ENCODE data around the gene USP43.

USP43 gene

GRCh38 chr17:9755083-9755482, 109.8 kb downstream of the USP43 start:
- H3K36me3 ChIP-seq (ENCODE audit: insufficient read depth, low read length): no peaks in the 10 kb centered on the region
- no peak for TF ChIP-seq CTCF (IDR thresholded peaks at IDR 0.05; ENCODE audit: borderline replicate concordance, extremely low read depth, low read length, poor library complexity, severe bottlenecking)
- no peak overlapping the region for H3K4me3 ChIP-seq (ENCODE audit: low read depth in 1 of 2, low read length in 2 of 2)
- no peaks in the 10 kb centered on the region for H3K79me2 ChIP-seq (ENCODE audit: insufficient read depth, low read length)
- H4K20me1 ChIP-seq (ENCODE audit: insufficient read depth, low read length): no peaks in the 10 kb centered on the region; the same call in 1 of the 2 replicates
- H3K27me3 ChIP-seq (ENCODE audit: insufficient read depth, low read length, poor library complexity): peaks cover 10% of the 10 kb centered on the region
- no peaks in the 10 kb centered on the region for H3K4me1 ChIP-seq (ENCODE audit: insufficient read depth, low read length)
- no peak overlapping the region for H2AFZ ChIP-seq (ENCODE audit: low read depth, low read length)
- no peak overlapping the region for H3K4me2 ChIP-seq (ENCODE audit: insufficient read depth, low read length)
- ATAC-seq (ENCODE audit: insufficient read depth, low read depth) (no peak), DNase-seq (no peak)
- H3K9me3 ChIP-seq (ENCODE audit: insufficient read depth, low read length, severe bottlenecking): no peaks in the 10 kb centered on the region
- no peak overlapping the region for H3K9ac ChIP-seq (ENCODE audit: low read depth, low read length)
- no peak overlapping the region for H3K27ac ChIP-seq (ENCODE audit: low read length)

DNA sequence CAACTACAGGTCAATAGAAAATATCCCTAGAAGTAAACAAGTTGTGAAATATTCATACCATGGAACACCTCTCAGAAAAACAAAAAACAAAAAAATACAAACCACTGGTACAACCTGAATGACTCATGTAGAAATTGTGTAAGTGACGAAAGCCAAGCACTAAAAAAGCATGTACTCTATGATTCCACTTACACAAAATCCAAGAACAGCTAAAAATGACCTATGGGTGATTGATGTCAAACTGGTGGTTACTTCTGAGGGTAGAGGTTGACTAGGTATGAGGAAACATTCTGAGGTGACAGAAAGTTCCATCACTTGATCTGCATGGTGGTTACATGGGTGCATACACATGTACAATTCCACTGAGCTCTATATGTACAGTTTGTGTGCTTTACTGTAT, 114.9 kb downstream of the USP43 start:
- TF ChIP-seq EZH2 (IDR thresholded peaks at IDR 0.05; ENCODE audit: borderline replicate concordance, low read depth, low read length, severe bottlenecking) (no peak), CTCF (IDR thresholded peaks at IDR 0.05; ENCODE audit: borderline replicate concordance, extremely low read depth, low read length, poor library complexity, severe bottlenecking) (no peak)
- Histone ChIP-seq H3K4me2 (ENCODE audit: insufficient read depth, low read length) (no peak overlapping the region), H3K36me3 (ENCODE audit: insufficient read depth, low read length) (no peaks in the 10 kb centered on the region), H4K20me1 (ENCODE audit: insufficient read depth, low read length) (0 out of 2 replicates have a peak, but pooled peaks cover 3% of the 10 kb centered on the region), H3K9ac (ENCODE audit: low read depth, low read length) (no peak overlapping the region), H3K27me3 (ENCODE audit: insufficient read depth, low read length, poor library complexity) (peaks cover 10% of the 10 kb centered on the region), H2AFZ (ENCODE audit: low read depth, low read length) (no peak overlapping the region), H3K4me3 (ENCODE audit: low read depth in 1 of 2, low read length in 2 of 2) (no peak overlapping the region), H3K9me3 (ENCODE audit: insufficient read depth, low read length, severe bottlenecking) (no peaks in the 10 kb centered on the region), H3K27ac (ENCODE audit: low read length) (no peak overlapping the region), H3K4me1 (ENCODE audit: insufficient read depth, low read length) (no peaks in the 10 kb centered on the region), H3K79me2 (ENCODE audit: insufficient read depth, low read length) (no peaks in the 10 kb centered on the region)
- DNase-seq: no peak
- no peak for ATAC-seq (ENCODE audit: insufficient read depth, low read depth)

DNA sequence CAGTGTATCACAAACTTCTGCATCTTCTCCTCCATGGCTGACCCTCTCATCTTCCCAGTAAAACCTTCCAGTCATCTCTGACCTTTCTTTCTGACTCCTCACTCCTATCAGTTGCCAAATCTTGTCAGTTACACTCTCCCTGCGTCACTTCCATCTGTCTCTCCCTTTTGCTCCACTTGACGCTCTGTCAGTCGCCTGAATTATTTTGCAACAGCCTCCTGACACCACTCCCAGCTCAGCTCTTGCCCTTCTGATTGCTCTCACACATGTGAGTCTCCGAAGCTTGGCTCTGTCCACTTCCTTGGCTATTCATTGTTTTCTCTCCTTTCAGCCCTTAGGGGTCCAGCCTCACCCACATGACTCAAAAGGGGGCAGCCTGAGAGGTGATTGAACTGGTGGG, 118.3 kb downstream of the USP43 start:
- H3K36me3 ChIP-seq (ENCODE audit: insufficient read depth, low read length): no peaks in the 10 kb centered on the region
- 0 out of 2 replicates have a peak, but pooled peaks cover 3% of the 10 kb centered on the region for H4K20me1 ChIP-seq (ENCODE audit: insufficient read depth, low read length)
- ATAC-seq (ENCODE audit: insufficient read depth, low read depth): no peak
- peaks cover 10% of the 10 kb centered on the region for H3K27me3 ChIP-seq (ENCODE audit: insufficient read depth, low read length, poor library complexity)
- no peak overlapping the region for H3K4me3 ChIP-seq (ENCODE audit: low read depth in 1 of 2, low read length in 2 of 2)
- H3K9ac ChIP-seq (ENCODE audit: low read depth, low read length): no peak overlapping the region
- no peaks in the 10 kb centered on the region for H3K9me3 ChIP-seq (ENCODE audit: insufficient read depth, low read length, severe bottlenecking)
- H2AFZ ChIP-seq (ENCODE audit: low read depth, low read length): no peak overlapping the region
- no peaks in the 10 kb centered on the region for H3K79me2 ChIP-seq (ENCODE audit: insufficient read depth, low read length)
- no peak overlapping the region for H3K27ac ChIP-seq (ENCODE audit: low read length)
- no peaks in the 10 kb centered on the region for H3K4me1 ChIP-seq (ENCODE audit: insufficient read depth, low read length)
- DNase-seq: no peak
- no peak overlapping the region for H3K4me2 ChIP-seq (ENCODE audit: insufficient read depth, low read length)
- no peak for TF ChIP-seq CTCF (IDR thresholded peaks at IDR 0.05; ENCODE audit: borderline replicate concordance, extremely low read depth, low read length, poor library complexity, severe bottlenecking)
- TF ChIP-seq EZH2 (IDR thresholded peaks at IDR 0.05; ENCODE audit: borderline replicate concordance, low read depth, low read length, severe bottlenecking): no peak

- H4K20me1 ChIP-seq (ENCODE audit: insufficient read depth, low read length): 0 out of 2 replicates have a peak, but pooled peaks cover 7% of the 10 kb centered on the region
- no peak for TF ChIP-seq EZH2 (IDR thresholded peaks at IDR 0.05; ENCODE audit: borderline replicate concordance, low read depth, low read length, severe bottlenecking)
- no peak for TF ChIP-seq CTCF (IDR thresholded peaks at IDR 0.05; ENCODE audit: borderline replicate concordance, extremely low read depth, low read length, poor library complexity, severe bottlenecking)
- H3K36me3 ChIP-seq (ENCODE audit: insufficient read depth, low read length): no peaks in the 10 kb centered on the region
- peaks cover 10% of the 10 kb centered on the region for H3K27me3 ChIP-seq (ENCODE audit: insufficient read depth, low read length, poor library complexity)
- ATAC-seq (ENCODE audit: insufficient read depth, low read depth) (no peak), DNase-seq (no peak)
- H3K27ac ChIP-seq (ENCODE audit: low read length): no peak overlapping the region
- H3K9ac ChIP-seq (ENCODE audit: low read depth, low read length): no peak overlapping the region
- H3K79me2 ChIP-seq (ENCODE audit: insufficient read depth, low read length): no peaks in the 10 kb centered on the region
- no peak overlapping the region for H3K4me2 ChIP-seq (ENCODE audit: insufficient read depth, low read length)
- no peak overlapping the region for H2AFZ ChIP-seq (ENCODE audit: low read depth, low read length)
- H3K4me3 ChIP-seq (ENCODE audit: low read depth in 1 of 2, low read length in 2 of 2): no peak overlapping the region
- no peaks in the 10 kb centered on the region for H3K4me1 ChIP-seq (ENCODE audit: insufficient read depth, low read length)
- no peaks in the 10 kb centered on the region for H3K9me3 ChIP-seq (ENCODE audit: insufficient read depth, low read length, severe bottlenecking)
These were observed 120.0 kb downstream of the USP43 start for GRCh38 chr17:9765322-9765721.
